ENCODE results near the gene CLPTM1L. TPM values are rescaled to one million over a fixed set of nuclear protein-coding genes. Genes with fewer than 3 reads are reported as not detected.
"Not testable (repeated sequence)": the region's sequence is repeated elsewhere in the genome, so short reads cannot be mapped to it uniquely, and the experiment has no call there.

CLPTM1L gene
- total RNA-seq, 1 donor from 2014 or later, result 112 TPM

- DNase-seq (ENCODE audit: low spot score), result no peak
These were observed 66.0 kb downstream of the CLPTM1L start for GRCh38 chr5:1278656-1279442.

GRCh38 chr5:1278216-1278615, 66.7 kb downstream of the CLPTM1L start:
- no peak for DNase-seq (ENCODE audit: low spot score)

GRCh38 chr5:1277781-1278180, 67.1 kb downstream of the CLPTM1L start:
- DNase-seq (ENCODE audit: low spot score), result no peak

DNA sequence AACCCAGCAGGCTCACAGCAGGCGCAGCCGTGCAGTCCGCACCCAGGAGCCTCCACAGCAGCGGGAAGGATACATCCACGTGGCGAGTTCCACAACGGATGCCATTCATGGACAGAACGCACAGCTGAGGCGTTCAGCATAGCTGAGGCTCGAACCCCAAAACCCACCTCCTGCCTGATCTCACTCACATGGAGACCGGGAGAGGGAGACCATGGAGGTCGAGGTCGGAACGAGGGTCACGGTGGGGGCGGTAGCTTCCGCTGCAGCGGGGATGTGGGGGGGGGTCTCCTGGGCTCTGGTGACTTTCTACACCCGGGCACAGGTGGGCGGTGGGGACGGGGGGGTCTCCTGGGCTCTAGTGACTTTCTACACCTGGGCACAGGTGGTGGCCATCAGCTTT, 67.6 kb downstream of the CLPTM1L start:
- DNase-seq (ENCODE audit: low spot score), result no peak

DNA sequence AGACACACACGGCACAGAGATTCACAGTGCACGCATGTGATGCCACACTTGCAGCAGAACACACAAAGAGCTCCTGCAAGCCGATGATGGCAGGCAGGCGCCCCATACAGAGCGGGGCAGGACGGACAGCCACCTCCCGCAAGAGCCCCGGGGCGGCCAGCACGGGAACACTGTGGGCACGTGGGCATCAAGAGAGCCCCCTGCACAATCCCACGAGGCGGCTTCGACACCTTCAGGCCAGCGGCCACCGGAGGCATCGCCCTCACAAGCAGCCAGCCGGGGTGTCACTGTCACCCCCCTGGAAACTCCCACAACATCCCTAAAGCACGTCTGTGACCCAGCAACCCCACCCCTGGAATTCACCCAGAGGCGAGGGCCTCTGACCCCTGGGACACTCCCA, 68.0 kb downstream of the CLPTM1L start:
- no peak for DNase-seq (ENCODE audit: low spot score)

DNA sequence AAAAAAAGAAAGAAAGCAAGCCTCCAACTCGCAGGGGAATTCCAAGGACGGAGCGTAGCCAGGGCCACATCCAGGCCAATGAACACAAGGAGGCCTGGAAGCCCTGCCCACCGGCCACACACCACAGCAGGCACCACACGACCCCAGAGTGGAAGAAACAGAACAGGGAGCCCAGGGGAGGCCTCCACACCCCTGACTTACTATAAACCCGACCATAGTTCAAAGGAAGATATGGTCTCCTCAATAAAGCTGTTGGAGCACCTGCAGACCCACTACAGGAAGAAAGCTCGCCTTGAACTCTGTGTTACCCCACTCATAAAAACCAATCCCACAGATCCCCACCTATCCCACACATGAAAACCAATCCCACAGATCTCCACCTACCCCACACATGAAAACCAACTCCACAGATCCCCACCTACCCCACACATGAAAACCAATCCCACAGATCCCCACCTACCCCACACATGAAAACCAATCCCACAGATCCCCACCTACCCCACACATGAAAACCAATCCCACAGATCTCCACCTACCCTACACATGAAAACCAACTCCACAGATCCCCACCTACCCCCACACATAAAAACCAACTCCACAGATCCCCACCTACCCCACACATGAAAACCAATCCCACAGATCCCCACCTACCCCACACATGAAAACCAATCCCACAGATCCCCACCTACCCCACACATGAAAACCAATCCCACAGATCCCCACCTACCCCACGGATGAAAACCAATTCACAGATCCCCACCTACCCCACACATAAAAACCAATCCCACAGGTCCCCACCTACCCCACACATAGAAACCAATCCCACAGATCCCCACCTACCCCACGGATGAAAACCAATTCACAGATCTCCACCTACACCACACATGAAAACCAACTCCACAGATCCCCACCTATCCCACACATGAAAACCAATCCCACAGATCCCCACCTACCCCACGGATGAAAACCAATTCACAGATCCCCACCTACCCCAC, 69.2 kb downstream of the CLPTM1L start:
- DNase-seq (ENCODE audit: low spot score), result not testable (repeated sequence)

DNA sequence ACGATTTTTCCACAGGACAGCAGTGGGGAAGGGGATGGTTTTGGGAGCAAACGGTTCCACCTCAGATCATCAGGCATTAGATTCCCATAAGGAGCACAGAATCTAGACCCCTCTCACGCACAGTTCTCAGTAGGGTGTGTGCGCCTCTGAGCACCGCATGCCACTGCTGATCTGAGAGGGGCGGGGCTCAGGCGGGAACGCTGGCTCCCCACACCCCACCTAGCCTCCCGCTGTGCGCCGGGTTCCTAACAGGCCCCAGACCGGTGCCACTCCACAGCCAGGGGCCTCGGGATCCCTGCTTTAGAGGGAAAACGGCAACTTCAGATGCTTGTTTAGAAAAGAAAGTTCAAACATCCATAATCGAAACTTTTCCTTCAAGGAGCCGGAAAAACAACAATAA, 70.4 kb downstream of the CLPTM1L start:
- no peak for DNase-seq (ENCODE audit: low spot score)

- no peak for DNase-seq (ENCODE audit: low spot score)
These were observed 71.2 kb downstream of the CLPTM1L start for GRCh38 chr5:1273745-1274144.

DNA sequence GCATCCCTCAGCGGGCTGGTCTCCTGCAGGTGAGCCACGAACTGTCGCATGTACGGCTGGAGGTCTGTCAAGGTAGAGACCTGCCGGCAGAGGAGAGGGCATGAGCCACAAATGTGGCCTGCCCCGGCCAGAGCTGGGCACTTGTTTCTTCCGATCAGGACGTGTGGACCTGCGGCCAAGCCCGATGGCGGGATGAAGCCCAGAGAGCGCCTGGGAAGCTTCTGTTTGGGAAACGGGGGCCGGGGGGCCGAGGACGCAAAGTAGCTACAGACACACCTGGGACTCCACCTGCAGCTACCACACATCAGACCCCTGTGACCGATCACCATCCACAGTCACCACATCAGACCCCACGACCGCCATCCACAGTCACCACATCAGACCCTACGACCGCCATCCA, 72.7 kb downstream of the CLPTM1L start:
- DNase-seq (ENCODE audit: low spot score), result no peak

DNA sequence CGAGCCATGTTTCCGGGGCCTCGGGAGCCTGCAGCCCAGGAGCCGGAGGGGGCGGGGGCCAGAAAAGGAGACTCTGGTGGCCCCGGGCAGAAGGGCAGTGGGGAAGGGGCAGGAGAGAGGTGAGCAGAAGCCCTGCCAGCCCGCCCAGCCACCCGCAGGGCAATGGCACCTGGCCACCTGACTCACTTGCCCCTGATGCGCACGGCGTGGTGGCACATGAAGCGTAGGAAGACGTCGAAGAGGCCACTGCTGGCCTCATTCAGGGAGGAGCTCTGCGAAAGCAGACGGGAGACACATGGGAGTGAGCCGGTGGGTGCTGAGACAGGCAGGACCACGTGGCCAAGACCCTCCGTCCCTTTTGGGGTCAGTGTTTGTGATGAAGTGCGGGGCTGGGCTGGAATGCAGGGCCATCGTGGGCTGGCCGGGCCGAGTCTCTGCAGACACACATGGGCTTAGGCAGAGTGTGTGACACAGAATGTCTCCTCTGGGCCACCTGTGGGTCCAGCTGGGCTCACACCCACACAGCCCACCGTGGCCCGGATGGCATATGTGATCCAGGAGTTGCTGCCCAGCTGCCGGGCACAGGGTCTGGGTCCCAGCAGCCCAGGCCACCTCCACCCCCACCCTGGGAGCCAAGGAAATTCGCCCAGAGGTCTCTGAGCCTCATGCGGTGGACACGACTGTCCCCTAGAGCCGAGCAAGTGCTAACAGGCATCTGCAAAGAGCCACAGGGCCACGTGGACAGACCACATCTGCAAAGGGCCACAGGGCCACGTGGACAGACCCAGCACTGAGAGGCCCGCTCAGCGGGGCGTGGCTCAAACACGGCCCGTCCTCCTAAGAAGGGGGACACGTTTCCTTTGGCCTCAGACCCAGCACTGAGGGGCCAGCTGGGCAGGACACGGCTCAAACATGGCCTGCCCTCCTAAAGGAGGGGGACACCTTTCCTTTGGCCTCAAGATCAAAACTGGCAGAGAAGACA, 73.7 kb downstream of the CLPTM1L start:
- DNase-seq (ENCODE audit: low spot score), result no peak

DNA sequence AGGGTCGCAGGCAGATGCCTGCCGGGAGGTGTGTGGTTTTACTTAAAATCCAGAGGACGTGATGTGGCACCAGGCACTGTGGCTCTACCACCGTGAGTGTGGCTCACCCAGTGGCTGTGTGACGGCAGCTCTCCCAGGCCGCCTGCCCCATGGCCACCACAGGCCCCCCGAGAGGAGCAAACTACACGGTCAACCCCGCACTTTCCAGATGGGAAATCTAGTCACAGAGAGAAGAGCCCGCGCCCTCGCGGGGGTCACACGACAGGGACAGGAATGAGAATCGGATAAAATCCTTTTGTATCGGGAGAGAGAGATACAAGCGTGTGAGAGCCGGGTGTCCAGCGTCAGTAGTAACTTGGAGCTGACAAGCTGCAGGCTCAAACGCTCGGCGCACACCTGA, 74.5 kb downstream of the CLPTM1L start:
- DNase-seq (ENCODE audit: low spot score), result no peak

GRCh38 chr5:1268666-1269065, 76.2 kb downstream of the CLPTM1L start:
- no peak for DNase-seq (ENCODE audit: low spot score)

DNA sequence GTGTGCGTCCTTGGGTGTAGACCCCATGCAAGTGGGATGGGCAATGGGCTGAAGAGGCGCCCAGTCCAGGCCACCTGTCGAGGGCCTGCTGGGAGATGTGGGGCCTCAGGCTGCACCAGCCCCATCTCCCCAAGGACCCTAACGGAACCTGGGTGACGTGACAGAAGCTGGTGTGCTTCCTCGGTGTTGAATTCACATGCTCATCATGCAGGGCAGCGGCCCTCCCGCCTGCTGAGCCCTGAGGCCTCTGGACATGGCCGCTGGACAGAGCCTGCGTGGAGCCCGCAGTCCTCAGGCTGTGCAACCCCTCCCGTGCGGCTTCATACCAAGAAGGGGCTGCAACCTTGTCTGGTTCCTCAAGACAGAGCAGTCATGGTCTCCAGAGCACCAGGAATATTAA, 76.8 kb downstream of the CLPTM1L start:
- no peak for DNase-seq (ENCODE audit: low spot score)

Small RNAs within 50 kb of the gene (microRNA-seq; reads per million reads assigned to microRNA genes)
- gene MIR4457 (ENCODE audit: borderline number of aligned reads), result not detected

Other genes with a start within 250 kb of the CLPTM1L start
- gene SLC12A7, start 233.0 kb downstream of the CLPTM1L start, total RNA-seq, result 39.4 TPM
- gene SLC6A19, start 143.5 kb downstream of the CLPTM1L start, total RNA-seq, result 0.32 TPM
- not detected for gene SLC6A18, start 119.7 kb downstream of the CLPTM1L start, total RNA-seq
- not detected for gene TERT, start 50.0 kb downstream of the CLPTM1L start, total RNA-seq
- gene SLC6A3, start 100.3 kb upstream of the CLPTM1L start, total RNA-seq, result not detected
- gene LPCAT1, start 178.9 kb upstream of the CLPTM1L start, total RNA-seq, result 45.7 TPM